Stomach (tissue), 9 donors: Measurements from ENCODE around the gene RGS7. TPM values are rescaled to one million over a fixed set of nuclear protein-coding genes. Genes with fewer than 3 reads are reported as not detected.
A peak's percentile ranks its signal among the peaks of the same experiment; 100 is the strongest.

Experiments used
- DNase-seq, 2 donors: peaks; one replicate each; pipeline versions ENCODE4 v3.0.0 to v3.0.0-alpha.2; 2013 to 2019
- H3K27ac ChIP-seq, 5 donors: fragments of 200-600 bp in 4 of 5; sonication (generic) in 4 of 5; one replicate each; pipeline ENCODE4 v1.5.1; 2013 to 2019; ENCODE audit warnings: mild to moderate bottlenecking in 1 of 5, moderate library complexity in 1 of 5
- H3K27me3 ChIP-seq, 3 donors: fragments of 200-600 bp; sonication (generic); one replicate each; pipeline ENCODE4 v1.5.1; 2017 to 2019; ENCODE audit warnings: mixed run types in 1 of 3
- H3K36me3 ChIP-seq, 4 donors: fragments of 200-600 bp; sonication (generic); 1 replicate in 3 of 4; 2 replicates in 1 of 4; pipeline ENCODE4 v1.5.1; 2016 to 2019
- H3K4me1 ChIP-seq, 4 donors: fragments of 200-600 bp; sonication (generic); one replicate each; pipeline ENCODE4 v1.5.1; 2016 to 2019
- H3K4me3 ChIP-seq, 4 donors: fragments of 200-600 bp; sonication (generic) in 3 of 4; one replicate each; pipeline ENCODE4 v1.5.1; 2016 to 2019; ENCODE audit warnings: mild to moderate bottlenecking in 1 of 4
- H3K9me3 ChIP-seq, 4 donors: fragments of 200-600 bp; sonication (generic); one replicate each; pipeline ENCODE4 v1.5.1; 2016 to 2019
- CTCF ChIP-seq, 7 experiments: fragments of 450-650 bp in 4 of 7; fragments of 200-600 bp in 3 of 7; sonication (generic) in 3 of 7; IDR thresholded peaks; one replicate each; pipeline ENCODE4 v1.5.1; 2016 to 2019; ENCODE audit warnings: antibody characterized with exemption in 7 of 7, control low read depth in 2 of 7, mild to moderate bottlenecking in 1 of 7
- EP300 ChIP-seq: sonication (generic); formaldehyde crosslinking; IDR thresholded peaks from one replicate; pipeline ENCODE4 v1.6.1; 2017; ENCODE audit warnings: antibody characterized with exemption
- POLR2A ChIP-seq, 4 donors: fragments of 450-650 bp; IDR thresholded peaks; one replicate each; pipeline ENCODE4 v1.6.1; 2016; ENCODE audit warnings: antibody characterized with exemption in 4 of 4, control low read depth in 2 of 4, mild to moderate bottlenecking in 1 of 4, moderate library complexity in 1 of 4
- POLR2AphosphoS5 ChIP-seq, 3 donors: sonication (generic); formaldehyde crosslinking; IDR thresholded peaks; one replicate each; pipeline ENCODE4 v1.6.1; 2016; ENCODE audit warnings: antibody characterized with exemption in 3 of 3
- WGBS, 5 donors: extraction: QIAGEN DNeasy Blood & Tissue Kit in 3 of 5; methylation state at CpG; one replicate each; pipeline versions ENCODE4 v1.1.5 to v1.1.7; 2013 to 2018; 5-methylcytosine and 5-hydroxymethylcytosine counted together
- intact Hi-C: fragments of 100-400 bp; cut with DNase I; formaldehyde crosslinking; loops from one replicate; pipeline ENCODE4 v1.15.1; 2023; ENCODE audit warnings: low total_unique reads
- polyA plus RNA-seq, 3 donors: library from polyadenylated mRNA; stranded (reverse); fragments of 200-250 nt; gene quantifications; one replicate each; pipeline ENCODE4 v1.2.3, GENCODE V29; 2013
- total RNA-seq, 5 donors: library from RNA; depleted of rRNA; stranded (reverse); fragments of >200 nt; gene quantifications; one replicate each; pipeline versions ENCODE4 v1.1.0 to v1.2.3, GENCODE V29; 2014 to 2016
- donor health status: healthy with polysubstance abuse.
- donor health status: Bipolar disorder and iron deficiency.
- donor health status: healthy.

RGS7 gene
- total and polyA plus RNA-seq, 8 donors: 0.23 to 2.9 (median 1.9) TPM; not detected in 2

- Histone ChIP-seq H3K4me3 (no peak overlapping the region), H3K36me3 (no peaks in the 10 kb centered on the region), H3K4me1 (no peaks in the 10 kb centered on the region), H3K27ac (no peak overlapping the region), H3K27me3 (no peaks in the 10 kb centered on the region), H3K9me3 (no peaks in the 10 kb centered on the region)
- DNase-seq: no peak
- 75 to 91% (median 79%) methylated on average over 4 of the region's 4 CpGs for WGBS, 5 donors
- intact Hi-C loops: no loop called here
- TF ChIP-seq POLR2AphosphoS5 (IDR thresholded peaks at IDR 0.05) (no peak), EP300 (no peak), CTCF (IDR thresholded peaks at IDR 0.05) (no peak), POLR2A (IDR thresholded peaks at IDR 0.05) (no peak)
Measured at GRCh38 chr1:241180569-241180968, 176.4 kb downstream of the RGS7 start.

- WGBS, 5 donors: 70 to 84% (median 79%) methylated on average over 1 of the region's 1 CpG
- TF ChIP-seq POLR2A (IDR thresholded peaks at IDR 0.05) (no peak), EP300 (no peak), POLR2AphosphoS5 (IDR thresholded peaks at IDR 0.05) (no peak), CTCF (IDR thresholded peaks at IDR 0.05) (no peak)
- H3K27me3 ChIP-seq: no peaks in the 10 kb centered on the region
- no peak overlapping the region for H3K27ac ChIP-seq
- no peaks in the 10 kb centered on the region for H3K36me3 ChIP-seq
- H3K9me3 ChIP-seq: no peaks in the 10 kb centered on the region
- H3K4me1 ChIP-seq: no peaks in the 10 kb centered on the region
- DNase-seq: no peak
- intact Hi-C loops: no loop called here
- H3K4me3 ChIP-seq: no peak overlapping the region
Measured at GRCh38 chr1:241177660-241178059, 179.3 kb downstream of the RGS7 start.

GRCh38 chr1:241172486-241172885, 184.5 kb downstream of the RGS7 start:
- Histone ChIP-seq H3K4me1 (no peaks in the 10 kb centered on the region), H3K4me3 (no peak overlapping the region), H3K36me3 (no peaks in the 10 kb centered on the region), H3K27me3 (no peaks in the 10 kb centered on the region), H3K9me3 (no peaks in the 10 kb centered on the region), H3K27ac (no peak overlapping the region)
- intact Hi-C loops: no loop called here
- no peak for TF ChIP-seq EP300
- TF ChIP-seq CTCF (IDR thresholded peaks at IDR 0.05): no peak
- TF ChIP-seq POLR2AphosphoS5 (IDR thresholded peaks at IDR 0.05): no peak
- no peak for TF ChIP-seq POLR2A (IDR thresholded peaks at IDR 0.05)
- DNase-seq: no peak

- intact Hi-C loops: no loop called here
- no peak overlapping the region for H3K27ac ChIP-seq
- H3K4me3 ChIP-seq: no peak overlapping the region
- WGBS, 5 donors: 37 to 59% (median 50%) methylated on average over 3 of the region's 3 CpGs
- no peaks in the 10 kb centered on the region for H3K27me3 ChIP-seq
- no peak for TF ChIP-seq POLR2AphosphoS5 (IDR thresholded peaks at IDR 0.05)
- TF ChIP-seq EP300: no peak
- no peak for TF ChIP-seq CTCF (IDR thresholded peaks at IDR 0.05)
- no peak for TF ChIP-seq POLR2A (IDR thresholded peaks at IDR 0.05)
- no peaks in the 10 kb centered on the region for H3K4me1 ChIP-seq
- DNase-seq: peak in 1 of 2 donors; percentile 14
- H3K36me3 ChIP-seq: no peaks in the 10 kb centered on the region
- H3K9me3 ChIP-seq: no peaks in the 10 kb centered on the region
Measured at GRCh38 chr1:241171991-241172390, 185.0 kb downstream of the RGS7 start.
